ENCODE results near the gene THADA.

Gene THADA

GRCh38 chr2:43460611-43461365, 135.1 kb downstream of the THADA start:
- TF ChIP-seq, protein P1, sequence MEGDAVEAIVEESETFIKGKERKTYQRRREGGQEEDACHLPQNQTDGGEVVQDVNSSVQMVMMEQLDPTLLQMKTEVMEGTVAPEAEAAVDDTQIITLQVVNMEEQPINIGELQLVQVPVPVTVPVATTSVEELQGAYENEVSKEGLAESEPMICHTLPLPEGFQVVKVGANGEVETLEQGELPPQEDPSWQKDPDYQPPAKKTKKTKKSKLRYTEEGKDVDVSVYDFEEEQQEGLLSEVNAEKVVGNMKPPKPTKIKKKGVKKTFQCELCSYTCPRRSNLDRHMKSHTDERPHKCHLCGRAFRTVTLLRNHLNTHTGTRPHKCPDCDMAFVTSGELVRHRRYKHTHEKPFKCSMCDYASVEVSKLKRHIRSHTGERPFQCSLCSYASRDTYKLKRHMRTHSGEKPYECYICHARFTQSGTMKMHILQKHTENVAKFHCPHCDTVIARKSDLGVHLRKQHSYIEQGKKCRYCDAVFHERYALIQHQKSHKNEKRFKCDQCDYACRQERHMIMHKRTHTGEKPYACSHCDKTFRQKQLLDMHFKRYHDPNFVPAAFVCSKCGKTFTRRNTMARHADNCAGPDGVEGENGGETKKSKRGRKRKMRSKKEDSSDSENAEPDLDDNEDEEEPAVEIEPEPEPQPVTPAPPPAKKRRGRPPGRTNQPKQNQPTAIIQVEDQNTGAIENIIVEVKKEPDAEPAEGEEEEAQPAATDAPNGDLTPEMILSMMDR (conservative IDR thresholded peaks at IDR 0.05; ENCODE audit: low read length) = no peak
- peak; percentile 69 for DNase-seq (ENCODE audit: low read depth)
- no peak overlapping the region for H3K4me3 ChIP-seq (ENCODE audit: low read length)

DNA sequence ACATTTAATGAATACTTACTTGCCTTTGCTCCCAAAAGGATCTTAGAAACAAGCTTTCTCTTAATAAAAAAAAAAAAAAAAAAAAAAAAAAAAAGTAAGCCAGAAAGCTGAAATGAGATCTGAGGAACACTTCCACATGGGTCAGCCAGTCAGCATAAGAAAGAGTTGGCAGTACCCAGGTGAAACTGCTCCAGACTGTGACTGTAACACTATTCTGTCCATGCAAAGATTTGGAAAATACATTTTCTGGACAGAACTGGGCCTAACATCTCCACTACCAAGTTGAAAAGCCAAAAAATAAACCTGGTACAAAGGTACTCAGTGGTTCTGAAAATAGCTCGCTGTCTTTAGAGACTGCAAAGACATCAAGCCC, 135.7 kb downstream of the THADA start:
- TF ChIP-seq, protein P1 (conservative IDR thresholded peaks at IDR 0.05; ENCODE audit: low read length) = no peak
- DNase-seq (ENCODE audit: low read depth) = no peak
- H3K4me3 ChIP-seq (ENCODE audit: low read length) = no peak overlapping the region

DNA sequence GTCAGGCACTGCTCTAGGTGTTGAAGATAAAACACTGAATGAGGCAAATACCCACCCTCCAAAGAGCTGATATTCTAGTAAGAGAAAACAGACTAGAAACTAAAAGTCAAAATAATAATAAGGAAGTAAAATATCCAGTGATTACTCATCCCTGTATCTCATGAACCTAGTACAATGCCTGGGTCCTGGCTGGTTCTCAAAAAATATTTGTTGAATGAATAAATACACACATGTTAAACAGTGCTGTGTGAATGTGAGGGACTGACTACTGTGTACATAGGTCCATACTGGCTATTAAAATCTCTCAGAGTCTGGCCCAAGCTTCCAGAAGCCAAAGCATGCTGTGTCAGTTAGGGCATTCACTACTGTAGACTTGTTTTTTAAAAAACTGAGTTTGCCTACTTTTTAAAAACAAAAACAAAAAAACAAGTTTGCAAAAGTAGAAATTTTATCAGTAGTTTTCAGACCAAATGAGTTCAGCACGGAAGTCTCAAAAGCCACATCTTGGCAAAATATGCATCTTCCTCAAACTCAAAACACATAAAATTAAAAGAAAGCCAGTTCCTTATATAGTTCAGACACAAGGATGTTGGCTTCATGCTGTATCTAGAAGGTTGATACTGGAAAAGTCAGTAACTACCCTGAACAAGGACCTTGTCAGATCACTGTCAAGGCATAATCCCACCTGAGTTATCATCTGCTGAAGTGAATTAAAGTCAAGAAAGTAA, 136.2 kb downstream of the THADA start:
- H3K4me3 ChIP-seq (ENCODE audit: low read length) = no peak overlapping the region
- TF ChIP-seq, protein P1 (conservative IDR thresholded peaks at IDR 0.05; ENCODE audit: low read length) = no peak
- peak; percentile 68 for DNase-seq (ENCODE audit: low read depth)

DNA sequence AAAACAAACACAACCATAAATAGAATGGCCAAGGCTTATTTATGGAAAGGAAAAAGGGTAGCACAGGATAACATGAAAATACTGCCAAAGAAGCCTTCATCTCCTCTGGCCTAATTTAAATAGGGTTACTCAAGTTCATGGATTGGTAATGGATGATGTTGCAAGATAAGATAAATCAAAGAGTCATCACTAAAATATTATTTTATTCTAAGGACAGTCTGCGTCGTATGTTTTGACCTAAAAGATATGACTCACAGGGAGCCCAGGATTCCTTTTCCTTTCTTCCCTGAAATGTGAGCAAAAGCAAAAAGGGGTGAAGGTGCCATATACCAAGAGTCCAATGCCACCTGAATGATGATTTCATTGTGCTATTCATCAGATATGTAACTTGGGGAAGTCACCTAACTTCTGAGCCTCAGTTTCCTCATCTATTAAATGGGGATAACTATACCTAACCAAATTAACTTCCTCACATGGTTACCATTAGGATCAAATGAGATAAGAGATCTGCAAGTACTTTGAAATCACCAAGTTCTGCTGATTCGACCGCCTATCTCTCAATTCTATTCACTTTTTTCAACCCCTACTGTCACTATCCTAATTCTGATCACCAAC, 137.7 kb downstream of the THADA start:
- TF ChIP-seq, protein P1 (conservative IDR thresholded peaks at IDR 0.05; ENCODE audit: low read length) = no peak
- peak; percentile 83 for DNase-seq (ENCODE audit: low read depth)
- no peak overlapping the region for H3K4me3 ChIP-seq (ENCODE audit: low read length)

GRCh38 chr2:43455731-43456642, 139.9 kb downstream of the THADA start:
- no peak overlapping the region for H3K4me3 ChIP-seq (ENCODE audit: low read length)
- DNase-seq (ENCODE audit: low read depth) = peak; percentile 39
- TF ChIP-seq, protein P1 (conservative IDR thresholded peaks at IDR 0.05; ENCODE audit: low read length) = no peak

GRCh38 chr2:43455296-43455695, 140.5 kb downstream of the THADA start:
- TF ChIP-seq, protein P1 (conservative IDR thresholded peaks at IDR 0.05; ENCODE audit: low read length) = no peak
- no peak overlapping the region for H3K4me3 ChIP-seq (ENCODE audit: low read length)
- no peak for DNase-seq (ENCODE audit: low read depth)

Data from AG10803 (cell line).